HUES48 (cell line): ENCODE measurements around the gene TMEM17.
A peak's percentile ranks its signal among the peaks of the same experiment; 100 is the strongest.

Source experiments
- H3K27ac ChIP-seq: one replicate; pipeline ENCODE4 v1.7.0; 2013; ENCODE audit warnings: low read depth, low read length, inconsistent platforms
- H3K27me3 ChIP-seq: 2 replicates; pipeline ENCODE4 v1.6.1; 2013; ENCODE audit warnings: mild to moderate bottlenecking, low read length; ENCODE audit not compliant: control insufficient read depth, insufficient read depth
- H3K36me3 ChIP-seq: 2 replicates; pipeline ENCODE4 v1.6.1; 2013; ENCODE audit warnings: low read length; ENCODE audit not compliant: control insufficient read depth, insufficient read depth
- H3K4me1 ChIP-seq: 2 replicates; pipeline ENCODE4 v1.6.1; 2013; ENCODE audit warnings: mild to moderate bottlenecking, low read length; ENCODE audit not compliant: control insufficient read depth, insufficient read depth
- H3K4me3 ChIP-seq: 2 replicates; pipeline ENCODE4 v1.5.1; 2013; ENCODE audit warnings: mild to moderate bottlenecking, low read depth, low read length
- H3K9ac ChIP-seq: 2 replicates; pipeline ENCODE4 v1.6.1; 2013; ENCODE audit warnings: mild to moderate bottlenecking, low read depth, low read length, moderate library complexity
- H3K9me3 ChIP-seq: 2 replicates; pipeline ENCODE4 v1.6.1; 2013; ENCODE audit warnings: low read length; ENCODE audit not compliant: control insufficient read depth, insufficient read depth

The TMEM17 gene

DNA sequence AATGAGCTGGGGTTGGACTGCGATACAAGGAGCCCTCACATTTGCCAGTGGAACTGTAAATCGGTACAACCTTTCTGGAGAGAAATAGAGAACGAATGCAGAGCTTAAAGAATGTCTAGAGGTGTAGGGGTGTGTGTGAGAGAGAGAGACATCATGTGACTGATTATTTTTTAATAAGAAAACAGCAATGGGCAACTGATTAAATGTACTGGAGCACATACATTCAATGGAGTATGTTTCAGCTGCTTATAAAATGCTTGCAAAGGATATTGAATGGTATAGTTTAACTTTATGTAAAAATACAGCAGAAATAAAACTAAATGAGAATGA is 391 bp upstream of the TMEM17 start:
- H3K27me3 ChIP-seq: no peaks in the 10 kb centered on the region
- H3K27ac ChIP-seq: peak overlapping the region; percentile 86
- no peaks in the 10 kb centered on the region for H3K36me3 ChIP-seq
- peak overlapping the region; percentile 80 for H3K9ac ChIP-seq
- H3K9me3 ChIP-seq: no peaks in the 10 kb centered on the region
- H3K4me3 ChIP-seq: peak overlapping the region; percentile 89
- H3K4me1 ChIP-seq: peaks cover 8% of the 10 kb centered on the region

DNA sequence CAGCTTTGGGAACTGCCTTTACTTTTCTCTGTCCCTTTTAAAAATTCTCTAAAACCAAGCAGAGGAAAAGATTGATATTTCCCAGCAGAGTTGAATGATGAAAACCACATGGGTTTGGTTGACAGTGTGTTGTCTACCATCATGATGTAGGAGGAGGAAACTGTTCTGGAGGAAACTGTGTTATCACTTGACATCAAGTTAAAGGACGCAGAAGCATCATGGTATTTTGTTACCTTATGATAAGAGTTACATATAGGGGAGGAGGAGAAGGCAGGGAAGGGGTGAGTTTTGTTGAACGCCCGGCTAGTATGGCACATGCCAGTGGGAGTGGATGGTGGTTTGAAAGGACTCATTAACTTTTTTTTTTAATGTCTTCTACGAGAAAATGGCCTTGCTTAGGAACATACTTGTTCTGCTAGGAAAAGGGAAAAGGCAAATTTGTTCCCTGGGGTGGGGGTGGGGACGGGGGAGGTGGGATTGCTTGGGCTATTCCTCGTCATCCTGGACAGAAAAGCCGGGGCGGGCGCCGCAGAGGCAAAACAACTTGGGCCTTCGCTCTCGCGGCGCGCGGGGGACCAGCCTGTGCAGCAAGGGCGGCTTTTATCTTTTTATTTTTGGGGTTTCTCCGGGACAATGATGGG is 766 bp downstream of the TMEM17 start:
- no peaks in the 10 kb centered on the region for H3K36me3 ChIP-seq
- peak overlapping the region; percentile 86 for H3K27ac ChIP-seq
- peak overlapping the region; percentile 89 for H3K4me3 ChIP-seq

DNA sequence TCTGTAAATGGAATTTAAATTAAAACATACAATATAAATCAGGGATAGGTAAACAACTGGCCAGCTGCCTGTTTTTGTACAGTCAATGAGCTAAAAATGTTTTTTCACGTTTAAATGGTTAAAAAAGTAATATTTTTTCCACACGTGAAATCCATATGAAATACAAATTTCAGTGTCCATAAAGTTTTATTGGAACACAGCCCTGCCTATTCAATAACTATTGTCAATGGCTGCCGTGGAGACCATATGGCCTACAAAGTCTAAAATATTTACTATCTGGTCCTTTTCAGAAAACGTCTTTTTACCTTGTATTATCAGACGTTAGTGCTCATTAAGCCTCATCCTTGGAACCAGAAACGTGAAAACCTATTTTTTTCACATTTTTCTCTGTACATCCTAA is 1.3 kb downstream of the TMEM17 start:
- no peak overlapping the region for H3K9ac ChIP-seq
- no peaks in the 10 kb centered on the region for H3K36me3 ChIP-seq
- H3K4me1 ChIP-seq: peaks cover 8% of the 10 kb centered on the region
- H3K4me3 ChIP-seq: no peak overlapping the region
- H3K9me3 ChIP-seq: no peaks in the 10 kb centered on the region
- H3K27ac ChIP-seq: no peak overlapping the region
- no peaks in the 10 kb centered on the region for H3K27me3 ChIP-seq

More for the DNA sequence above, 766 bp downstream of the TMEM17 start:
- peaks cover 8% of the 10 kb centered on the region for H3K4me1 ChIP-seq
- H3K9me3 ChIP-seq: no peaks in the 10 kb centered on the region
- peak overlapping the region; percentile 80 for H3K9ac ChIP-seq
- H3K27me3 ChIP-seq: no peaks in the 10 kb centered on the region

DNA sequence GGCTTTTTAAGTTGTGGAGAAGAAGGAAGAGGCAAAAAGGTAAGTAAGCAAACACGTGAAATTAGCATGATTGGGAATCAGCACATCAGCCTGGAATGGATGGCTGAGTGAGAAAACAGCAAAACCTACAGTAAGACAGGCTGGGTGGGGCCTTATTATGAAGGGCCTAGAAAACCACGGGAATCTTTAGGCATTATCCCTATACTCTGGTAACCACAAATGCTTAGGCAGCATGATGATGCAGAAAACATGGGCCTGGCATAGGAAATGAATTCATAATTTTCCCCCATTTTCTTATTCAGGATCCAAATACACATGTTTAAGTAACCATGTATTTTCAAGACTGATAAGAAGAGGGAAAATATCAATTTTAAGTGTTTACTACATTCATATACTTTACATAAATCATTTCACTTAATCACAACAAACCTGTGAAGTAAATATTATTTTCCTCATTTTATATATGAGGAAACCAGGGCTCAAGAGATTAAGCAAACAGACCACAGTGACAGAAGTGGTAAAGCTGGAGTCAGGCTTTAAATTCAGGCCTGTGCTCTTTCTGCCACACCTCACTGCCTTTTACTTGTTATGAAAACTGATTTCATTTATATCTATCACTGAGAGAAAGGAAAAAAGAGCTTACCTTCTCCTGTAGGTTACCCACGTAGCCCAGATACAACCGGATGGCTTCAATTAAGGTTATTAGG is 4.0 kb downstream of the TMEM17 start:
- H3K9me3 ChIP-seq: no peaks in the 10 kb centered on the region
- peaks cover 16% of the 10 kb centered on the region for H3K4me1 ChIP-seq
- H3K27me3 ChIP-seq: no peaks in the 10 kb centered on the region
- no peak overlapping the region for H3K4me3 ChIP-seq
- no peak overlapping the region for H3K9ac ChIP-seq
- H3K36me3 ChIP-seq: no peaks in the 10 kb centered on the region
- H3K27ac ChIP-seq: no peak overlapping the region

DNA sequence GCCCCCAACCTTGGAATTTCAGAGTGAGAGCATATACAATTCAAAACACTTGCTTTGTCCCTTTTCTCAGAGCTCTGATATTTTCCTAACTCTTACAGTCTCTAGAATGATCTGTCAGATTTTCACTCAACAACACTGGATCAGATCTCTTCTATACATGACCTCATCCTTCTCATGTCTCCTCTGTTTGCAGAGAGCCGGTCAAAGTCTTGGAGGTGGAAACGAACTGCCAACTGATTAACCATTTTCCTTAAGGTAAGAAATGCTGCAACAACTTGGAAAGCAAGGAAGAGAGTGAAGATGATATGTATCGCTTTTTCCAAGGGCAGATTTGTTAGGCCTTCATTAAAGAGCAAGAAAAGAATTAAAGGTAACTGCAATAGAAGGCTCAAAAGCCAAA is 4.9 kb downstream of the TMEM17 start:
- Histone ChIP-seq H3K4me1 (peaks cover 13% of the 10 kb centered on the region), H3K27me3 (no peaks in the 10 kb centered on the region), H3K27ac (no peak overlapping the region), H3K9ac (no peak overlapping the region), H3K4me3 (no peak overlapping the region), H3K9me3 (no peaks in the 10 kb centered on the region), H3K36me3 (no peaks in the 10 kb centered on the region)

DNA sequence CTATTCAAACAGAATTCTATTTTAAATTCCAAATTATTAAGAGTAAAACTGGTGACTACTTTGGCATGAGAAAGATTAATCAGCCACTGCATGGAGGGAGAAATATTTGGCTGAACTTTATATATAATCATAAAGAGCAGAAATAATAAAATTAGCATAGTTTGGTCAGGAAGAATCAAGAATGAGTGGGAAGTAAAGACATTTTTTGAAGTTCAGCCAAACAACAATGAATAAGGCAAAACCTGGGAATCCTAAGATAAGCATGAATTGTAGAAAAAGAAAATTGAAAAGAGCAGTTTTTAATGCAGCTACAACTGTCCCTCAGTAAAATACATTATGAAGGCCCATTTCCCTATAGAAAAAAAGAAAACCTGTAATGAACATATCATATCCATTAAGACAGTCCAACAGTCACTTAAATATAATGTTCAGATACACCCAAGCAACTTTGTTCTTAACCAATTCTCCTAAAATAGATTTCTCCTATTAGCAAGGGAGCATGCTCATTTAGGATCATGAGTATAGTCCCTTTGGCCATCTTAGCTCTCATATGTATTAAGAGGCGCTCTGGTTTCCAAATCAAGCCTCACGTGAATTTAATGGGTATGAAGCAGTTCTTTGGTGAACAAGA is 6.5 kb downstream of the TMEM17 start:
- Histone ChIP-seq H3K27ac (no peak overlapping the region), H3K9ac (no peak overlapping the region)

DNA sequence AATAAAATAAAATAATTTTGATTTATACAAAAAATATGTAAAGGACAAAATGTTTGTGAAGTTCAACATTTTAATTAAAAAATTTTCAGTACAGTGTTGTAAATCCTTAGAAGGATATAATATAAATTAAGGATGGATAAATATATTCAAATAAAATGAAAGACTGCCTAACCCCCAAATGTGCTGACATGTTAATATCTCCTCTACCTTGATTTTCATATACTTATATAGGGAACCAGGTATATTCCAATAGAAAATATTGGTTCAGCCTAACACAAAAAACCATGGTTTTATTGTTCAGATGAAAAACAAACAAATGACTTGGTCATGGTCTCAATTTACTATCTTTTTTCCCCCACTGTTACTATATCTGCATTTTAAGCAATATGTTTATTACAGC is 7.3 kb downstream of the TMEM17 start:
- H3K27me3 ChIP-seq: no peaks in the 10 kb centered on the region
- H3K9ac ChIP-seq: no peak overlapping the region
- no peaks in the 10 kb centered on the region for H3K36me3 ChIP-seq
- H3K4me1 ChIP-seq: peaks cover 8% of the 10 kb centered on the region; the same call in 1 of the 2 replicates
- no peak overlapping the region for H3K27ac ChIP-seq
- H3K4me3 ChIP-seq: no peak overlapping the region
- no peaks in the 10 kb centered on the region for H3K9me3 ChIP-seq

More for the DNA sequence above, 6.5 kb downstream of the TMEM17 start:
- Histone ChIP-seq H3K36me3 (no peaks in the 10 kb centered on the region), H3K27me3 (no peaks in the 10 kb centered on the region), H3K9me3 (no peaks in the 10 kb centered on the region), H3K4me1 (peaks cover 8% of the 10 kb centered on the region; the same call in 1 of the 2 replicates), H3K4me3 (no peak overlapping the region)

DNA sequence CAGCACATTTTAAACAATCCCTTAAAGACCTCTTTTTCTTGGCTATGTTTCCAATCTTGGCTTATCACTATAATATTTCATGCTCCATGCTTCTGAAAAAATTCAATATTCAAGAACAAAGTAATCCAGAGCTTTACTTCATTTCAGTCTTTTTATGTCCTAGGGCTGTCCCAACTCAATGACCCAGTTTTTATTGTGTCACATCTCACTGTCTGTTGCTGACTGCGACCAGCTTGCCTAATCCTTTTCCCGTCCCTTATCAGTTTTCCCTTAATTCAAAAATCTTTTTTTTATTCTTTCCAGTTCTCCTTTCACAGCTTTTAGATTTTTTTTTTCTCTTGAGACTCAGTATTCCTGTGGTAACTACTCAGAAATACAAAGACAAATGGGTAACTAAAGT is 10.2 kb downstream of the TMEM17 start:
- peaks cover 8% of the 10 kb centered on the region; the same call in 1 of the 2 replicates for H3K4me1 ChIP-seq
- no peak overlapping the region for H3K27ac ChIP-seq
- H3K27me3 ChIP-seq: no peaks in the 10 kb centered on the region
- H3K36me3 ChIP-seq: no peaks in the 10 kb centered on the region
- no peak overlapping the region for H3K9ac ChIP-seq
- H3K4me3 ChIP-seq: no peak overlapping the region
- no peaks in the 10 kb centered on the region for H3K9me3 ChIP-seq

DNA sequence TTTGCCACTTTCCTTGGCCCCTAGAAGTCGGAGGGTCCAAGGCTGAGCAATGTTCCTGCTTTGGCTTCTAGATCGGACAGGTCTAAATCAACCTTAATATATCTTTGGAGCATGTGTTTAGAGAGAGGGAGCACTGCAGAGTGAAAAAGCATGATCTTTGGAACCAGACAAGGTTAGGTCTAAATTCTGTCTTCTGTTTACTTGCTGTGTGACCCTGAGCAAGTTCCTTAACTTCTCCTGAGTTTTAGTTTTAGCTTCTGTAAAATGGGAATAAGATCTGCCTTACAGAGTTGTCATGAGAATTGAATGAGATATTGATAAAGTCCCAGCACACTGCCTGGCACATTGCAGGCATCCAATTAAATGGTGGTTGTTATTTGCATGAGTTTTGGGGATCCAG is 13.9 kb downstream of the TMEM17 start:
- Histone ChIP-seq H3K9ac (no peak overlapping the region), H3K36me3 (no peaks in the 10 kb centered on the region), H3K4me3 (no peak overlapping the region), H3K27ac (no peak overlapping the region), H3K27me3 (no peaks in the 10 kb centered on the region), H3K4me1 (0 out of 2 replicates have a peak, but pooled peaks cover under 1% of the 10 kb centered on the region), H3K9me3 (no peaks in the 10 kb centered on the region)

DNA sequence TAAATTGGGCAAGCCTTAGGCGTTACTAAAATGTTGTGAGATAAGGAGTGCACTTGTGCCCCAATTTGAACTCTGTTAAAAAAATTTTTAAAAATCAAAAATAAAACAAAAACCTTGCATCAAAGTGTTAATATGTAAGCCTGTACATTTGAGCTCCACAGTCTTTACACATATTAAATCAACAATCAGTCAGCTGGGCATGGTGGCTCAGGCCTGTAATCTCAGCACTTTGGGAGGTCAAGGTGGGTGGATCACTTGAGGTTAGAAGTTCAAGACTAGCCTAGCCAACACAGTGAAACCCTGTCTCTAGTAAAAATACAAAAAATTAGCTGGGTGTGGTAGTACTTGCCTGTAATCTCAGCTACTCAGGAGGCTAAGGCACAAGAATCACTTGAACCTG is 16.3 kb downstream of the TMEM17 start:
- no peaks in the 10 kb centered on the region for H3K27me3 ChIP-seq
- no peaks in the 10 kb centered on the region for H3K4me1 ChIP-seq
- no peaks in the 10 kb centered on the region for H3K9me3 ChIP-seq
- no peak overlapping the region for H3K27ac ChIP-seq
- H3K9ac ChIP-seq: no peak overlapping the region
- H3K4me3 ChIP-seq: no peak overlapping the region
- H3K36me3 ChIP-seq: no peaks in the 10 kb centered on the region

DNA sequence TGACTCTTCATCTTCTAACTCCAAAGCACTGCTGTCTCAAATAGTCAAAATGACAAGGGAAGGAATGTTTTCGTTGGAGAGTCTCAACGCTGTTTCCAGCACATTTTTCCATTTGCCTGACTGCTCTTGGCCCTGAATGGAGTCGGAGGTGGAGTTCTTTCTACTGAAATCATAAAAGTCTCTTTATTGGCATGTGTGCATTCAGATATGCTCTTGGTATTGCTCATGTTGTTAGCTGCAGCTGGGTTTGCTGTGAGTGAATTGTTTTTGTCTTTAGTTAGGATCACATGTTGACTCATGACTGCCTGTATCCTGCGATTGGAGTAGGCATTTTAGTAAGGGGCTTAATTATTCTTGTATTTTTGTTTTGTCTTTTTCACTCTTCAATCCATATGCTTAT is 16.8 kb downstream of the TMEM17 start:
- Histone ChIP-seq H3K36me3 (no peaks in the 10 kb centered on the region), H3K27me3 (no peaks in the 10 kb centered on the region), H3K9ac (no peak overlapping the region), H3K27ac (no peak overlapping the region), H3K4me1 (no peaks in the 10 kb centered on the region), H3K4me3 (no peak overlapping the region), H3K9me3 (no peaks in the 10 kb centered on the region)
